Activated naive CD8-positive, alpha-beta T cell treated with anti-CD3 and anti-CD28 coated beads, Interleukin-2, amount 10 ng/mL, durations not matched to agents 7 days and 5 days (primary cell): ENCODE data around the gene SFTPB. TPM values are rescaled to one million over a fixed set of nuclear protein-coding genes. Genes with fewer than 3 reads are reported as not detected.
"Not testable (repeated sequence)": the region's sequence is repeated elsewhere in the genome, so short reads cannot be mapped to it uniquely, and the experiment has no call there.

ENCODE experiments used
- ATAC-seq: fragments of 150-1000 bp; cut with Tn5 transposase; one replicate; pipeline ENCODE4 v1.10.0; 2021; ENCODE audit warnings: low read depth, moderate library complexity
- POLR2A ChIA-PET: fragments of 350-600 bp; sonication (Branson Sonifier 250); formaldehyde crosslinking; loops from one replicate; lab custom pipeline; 2021; ENCODE audit warnings: antibody characterized with exemption; lab: Charles Lee
- DNase-seq: peaks from one replicate; pipeline ENCODE4 v3.0.0; 2021
- H3K27ac Mint-ChIP-seq: one replicate; pipeline ENCODE4 v1.8.0; 2022; ENCODE audit warnings: mild to moderate bottlenecking, mixed read lengths
- H3K27me3 Mint-ChIP-seq: one replicate; pipeline ENCODE4 v1.8.0; 2022; ENCODE audit warnings: mild to moderate bottlenecking, moderate library complexity, mixed read lengths
- H3K36me3 Mint-ChIP-seq: one replicate; pipeline ENCODE4 v1.8.0; 2021; ENCODE audit warnings: mild to moderate bottlenecking, mixed read lengths
- H3K4me1 Mint-ChIP-seq: one replicate; pipeline ENCODE4 v1.8.0; 2021; ENCODE audit warnings: mixed read lengths
- H3K4me3 Mint-ChIP-seq: one replicate; pipeline ENCODE4 v1.8.0; 2022; ENCODE audit warnings: mild to moderate bottlenecking, moderate library complexity, mixed read lengths
- H3K9me3 Mint-ChIP-seq: one replicate; pipeline ENCODE4 v1.8.0; 2021; ENCODE audit warnings: mixed read lengths
- total RNA-seq, 2 experiments: library from RNA; stranded (reverse); gene quantifications; one replicate each; pipeline ENCODE4 v1.2.3, GENCODE V29; 2021

The SFTPB gene
- total RNA-seq, 2 experiments from 2014 or later = not detected

GRCh38 chr2:85666435-85667316, 1.3 kb downstream of the SFTPB start:
- ATAC-seq (no peak), DNase-seq (no peak)
- POLR2A ChIA-PET = no interaction called here
- H3K9me3 Mint-ChIP-seq = no peaks in the 10 kb centered on the region
- H3K27me3 Mint-ChIP-seq = peaks cover 8% of the 10 kb centered on the region
- no peak overlapping the region for H3K4me3 Mint-ChIP-seq
- H3K36me3 Mint-ChIP-seq = no peaks in the 10 kb centered on the region
- H3K27ac Mint-ChIP-seq = no peak overlapping the region
- peaks cover 2% of the 10 kb centered on the region for H3K4me1 Mint-ChIP-seq

- no peaks in the 10 kb centered on the region for H3K9me3 Mint-ChIP-seq
- H3K36me3 Mint-ChIP-seq = no peaks in the 10 kb centered on the region
- peak overlapping the region; percentile 13 for H3K27ac Mint-ChIP-seq
- DNase-seq = no peak
- no peaks in the 10 kb centered on the region for H3K4me1 Mint-ChIP-seq
- POLR2A ChIA-PET = no interaction called here
- no peak for ATAC-seq
- peaks cover 3% of the 10 kb centered on the region for H3K27me3 Mint-ChIP-seq
- H3K4me3 Mint-ChIP-seq = no peak overlapping the region
Measured at GRCh38 chr2:85666016-85666415, 2.0 kb downstream of the SFTPB start.

GRCh38 chr2:85665264-85665937, 2.6 kb downstream of the SFTPB start:
- POLR2A ChIA-PET = no interaction called here
- ATAC-seq (no peak), DNase-seq (no peak)
- Mint-ChIP-seq H3K4me1 (no peaks in the 10 kb centered on the region), H3K27ac (peak overlapping the region; percentile 13), H3K9me3 (no peaks in the 10 kb centered on the region), H3K4me3 (no peak overlapping the region), H3K27me3 (peaks cover under 1% of the 10 kb centered on the region), H3K36me3 (no peaks in the 10 kb centered on the region)

- H3K36me3 Mint-ChIP-seq = no peaks in the 10 kb centered on the region
- no peak for DNase-seq
- no peak overlapping the region for H3K4me3 Mint-ChIP-seq
- ATAC-seq = no peak
- no peak overlapping the region for H3K27ac Mint-ChIP-seq
- no peaks in the 10 kb centered on the region for H3K27me3 Mint-ChIP-seq
- H3K4me1 Mint-ChIP-seq = peaks cover 7% of the 10 kb centered on the region
- POLR2A ChIA-PET = no interaction called here
- H3K9me3 Mint-ChIP-seq = no peaks in the 10 kb centered on the region
Measured at GRCh38 chr2:85663594-85664565, 4.1 kb downstream of the SFTPB start.

GRCh38 chr2:85662899-85663593, 5.0 kb downstream of the SFTPB start:
- Mint-ChIP-seq H3K9me3 (no peaks in the 10 kb centered on the region), H3K4me3 (no peak overlapping the region), H3K36me3 (no peaks in the 10 kb centered on the region), H3K27me3 (no peaks in the 10 kb centered on the region), H3K27ac (no peak overlapping the region), H3K4me1 (peaks cover 8% of the 10 kb centered on the region)
- no peak for ATAC-seq
- DNase-seq = no peak
- POLR2A ChIA-PET = no interaction called here

- H3K9me3 Mint-ChIP-seq = no peaks in the 10 kb centered on the region
- no peak overlapping the region for H3K4me3 Mint-ChIP-seq
- H3K4me1 Mint-ChIP-seq = peaks cover 11% of the 10 kb centered on the region
- no peaks in the 10 kb centered on the region for H3K27me3 Mint-ChIP-seq
- no peak overlapping the region for H3K27ac Mint-ChIP-seq
- POLR2A ChIA-PET = no interaction called here
- no peaks in the 10 kb centered on the region for H3K36me3 Mint-ChIP-seq
- no peak for ATAC-seq
- DNase-seq = no peak
Measured at GRCh38 chr2:85661139-85661858, 6.7 kb downstream of the SFTPB start.

GRCh38 chr2:85660725-85661124, 7.3 kb downstream of the SFTPB start:
- DNase-seq = no peak
- H3K27ac Mint-ChIP-seq = no peak overlapping the region
- POLR2A ChIA-PET = no interaction called here
- no peak overlapping the region for H3K4me3 Mint-ChIP-seq
- H3K27me3 Mint-ChIP-seq = no peaks in the 10 kb centered on the region
- peaks cover 14% of the 10 kb centered on the region for H3K4me1 Mint-ChIP-seq
- H3K36me3 Mint-ChIP-seq = peaks cover 4% of the 10 kb centered on the region
- H3K9me3 Mint-ChIP-seq = no peaks in the 10 kb centered on the region
- ATAC-seq = no peak

- ATAC-seq, H3K36me3 Mint-ChIP-seq, H3K27ac Mint-ChIP-seq, H3K4me3 Mint-ChIP-seq, H3K9me3 Mint-ChIP-seq, DNase-seq, POLR2A ChIA-PET, H3K27me3 Mint-ChIP-seq: not testable (repeated sequence)
- peaks cover 14% of the 10 kb centered on the region for H3K4me1 Mint-ChIP-seq
Measured at GRCh38 chr2:85660301-85660700, 7.7 kb downstream of the SFTPB start.

GRCh38 chr2:85659324-85659981, 8.5 kb downstream of the SFTPB start:
- ATAC-seq (peak; percentile 60), DNase-seq (no peak)
- Mint-ChIP-seq H3K27me3 (no peaks in the 10 kb centered on the region), H3K4me1 (peaks cover 14% of the 10 kb centered on the region), H3K4me3 (peak overlapping the region; percentile 37), H3K27ac (no peak overlapping the region), H3K36me3 (peaks cover 4% of the 10 kb centered on the region), H3K9me3 (no peaks in the 10 kb centered on the region)
- POLR2A ChIA-PET = interaction anchor here (0.7 kb wide), 1 partner anchor 9 kb away, joined by 3 read pairs; no protein-coding TSS in a partner anchor

- not testable (repeated sequence) for DNase-seq, H3K27ac Mint-ChIP-seq, H3K4me3 Mint-ChIP-seq, H3K36me3 Mint-ChIP-seq, H3K27me3 Mint-ChIP-seq, H3K9me3 Mint-ChIP-seq, ATAC-seq
- POLR2A ChIA-PET = interaction anchor here (0.7 kb wide), 1 partner anchor 239 kb away, joined by 3 read pairs; no protein-coding TSS in a partner anchor
- peaks cover 16% of the 10 kb centered on the region for H3K4me1 Mint-ChIP-seq
Measured at GRCh38 chr2:85657399-85657798, 10.6 kb downstream of the SFTPB start.

GRCh38 chr2:85656468-85656867, 11.5 kb downstream of the SFTPB start:
- Mint-ChIP-seq H3K36me3 (peaks cover 10% of the 10 kb centered on the region), H3K4me3 (no peak overlapping the region), H3K9me3 (no peaks in the 10 kb centered on the region), H3K4me1 (peaks cover 16% of the 10 kb centered on the region), H3K27me3 (no peaks in the 10 kb centered on the region), H3K27ac (no peak overlapping the region)
- no peak for ATAC-seq
- POLR2A ChIA-PET = interaction anchor here (0.7 kb wide), 1 partner anchor 238 kb away, joined by 3 read pairs; no protein-coding TSS in a partner anchor
- no peak for DNase-seq
